ENCODE measurements around the gene MAPK8.
"Not testable (repeated sequence)": the region's sequence is repeated elsewhere in the genome, so short reads cannot be mapped to it uniquely, and the experiment has no call there.

MAPK8 gene

GRCh38 chr10:48274636-48275035 is 31.8 kb upstream of the MAPK8 start, which contains the start of gene FRMPD2:
TSS of gene FRMPD2 (minus strand) at chr10:48274696. CDS start at chr10:48274567, 129 bp downstream.
- TF ChIP-seq CTCF (conservative IDR thresholded peaks at IDR 0.05), result no peak
- H3K27ac ChIP-seq, result no peak within 1 kb of the TSS

GRCh38 chr10:48277093-48277492 is 29.4 kb upstream of the MAPK8 start:
- H3K27ac ChIP-seq, result no peak overlapping the region
- TF ChIP-seq CTCF (conservative IDR thresholded peaks at IDR 0.05), result no peak

DNA sequence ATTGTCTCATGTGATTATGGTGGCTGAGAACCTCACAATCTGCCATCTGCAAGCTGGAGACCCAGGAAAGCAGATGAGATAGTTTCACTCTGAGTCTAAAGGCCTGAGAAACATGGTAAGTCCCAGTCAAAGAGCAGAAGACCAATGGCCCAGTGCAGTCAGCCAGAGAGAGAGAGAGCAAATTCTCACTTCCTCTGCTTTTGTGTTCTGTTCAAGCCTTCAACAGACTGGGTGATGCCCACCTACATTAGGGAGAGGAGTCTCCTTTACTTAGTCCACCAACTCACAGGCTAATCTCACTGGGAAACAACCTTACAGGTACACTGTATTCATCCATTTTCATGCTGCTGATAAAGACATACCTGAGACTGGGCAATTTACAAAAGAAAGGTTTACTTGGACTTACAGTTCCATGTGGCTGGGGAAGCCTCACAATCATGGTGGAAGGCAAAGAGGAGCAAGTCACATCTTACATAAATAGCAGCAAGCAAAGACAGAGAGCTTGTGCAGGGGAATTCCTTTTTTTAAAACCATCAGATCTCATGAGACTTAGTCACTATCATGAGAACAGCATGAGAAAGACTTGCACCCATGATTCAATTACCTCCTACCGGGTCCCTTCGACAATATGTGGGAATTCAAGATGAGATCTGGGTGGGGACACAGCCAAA is 27.3 kb upstream of the MAPK8 start:
- no peak overlapping the region for H3K27ac ChIP-seq

GRCh38 chr10:48281697-48282096 is 24.8 kb upstream of the MAPK8 start:
- H3K27ac ChIP-seq, result not testable (repeated sequence)

More for the DNA sequence above, 27.3 kb upstream of the MAPK8 start:
- TF ChIP-seq CTCF (conservative IDR thresholded peaks at IDR 0.05), result no peak

DNA sequence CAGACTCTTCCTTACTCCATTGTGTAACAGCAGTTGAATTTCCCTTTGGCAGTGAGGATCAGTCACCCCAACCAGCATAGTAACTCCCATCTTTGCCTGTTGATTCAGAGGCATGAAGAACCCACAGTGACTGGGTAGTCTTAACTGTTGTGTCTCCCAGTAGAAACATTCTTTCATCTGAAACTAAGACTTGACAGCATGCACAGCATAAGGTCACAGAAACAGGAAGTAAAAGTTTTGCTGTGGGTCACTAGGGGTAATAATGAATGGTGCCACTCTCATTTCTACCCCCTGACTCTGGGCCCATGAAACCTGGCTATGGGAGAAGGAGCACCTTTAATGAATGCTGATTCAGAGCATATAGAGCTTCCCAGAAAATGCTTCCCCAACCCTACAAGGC is 23.6 kb upstream of the MAPK8 start:
- H3K27ac ChIP-seq, result no peak overlapping the region
- TF ChIP-seq CTCF (conservative IDR thresholded peaks at IDR 0.05), result no peak

DNA sequence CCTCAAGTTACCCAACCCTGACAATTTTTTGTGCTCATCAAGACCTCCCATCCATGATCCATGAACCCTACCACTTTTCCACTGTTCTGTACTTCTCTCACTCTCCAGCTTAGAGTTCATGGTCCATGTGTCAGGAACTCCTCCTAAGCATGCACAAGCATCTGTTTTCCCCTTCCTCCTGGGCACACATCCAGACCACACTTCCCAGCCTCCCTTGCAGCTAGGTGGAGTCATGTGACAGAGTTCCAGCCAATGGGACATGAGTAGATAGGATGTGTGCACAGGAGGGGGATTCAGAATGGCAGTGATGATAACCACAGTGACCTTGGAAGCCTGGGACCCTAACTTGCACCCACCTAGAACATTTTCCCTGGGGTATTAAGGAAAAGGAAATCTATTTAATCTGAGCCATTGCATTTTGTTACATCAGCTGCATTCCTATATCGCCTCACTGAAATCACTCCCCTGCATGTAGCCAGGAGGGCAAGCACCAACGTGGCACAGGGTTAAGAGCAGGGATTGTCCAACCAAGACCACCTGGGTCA is 22.4 kb upstream of the MAPK8 start:
- TF ChIP-seq CTCF (conservative IDR thresholded peaks at IDR 0.05), result no peak
- H3K27ac ChIP-seq, result no peak overlapping the region

- H3K27ac ChIP-seq, result no peak overlapping the region
- TF ChIP-seq CTCF (conservative IDR thresholded peaks at IDR 0.05), result no peak
These were observed 21.7 kb upstream of the MAPK8 start for GRCh38 chr10:48284811-48285210.

GRCh38 chr10:48285710-48286109 is 20.8 kb upstream of the MAPK8 start:
- peak overlapping the region; percentile 94; the same call in 1 of the 2 replicates for H3K27ac ChIP-seq
- no peak for TF ChIP-seq CTCF (conservative IDR thresholded peaks at IDR 0.05)

Data from VCaP (cell line).